SJCRH30 (cell line): ENCODE measurements around the gene TAF11L12. TPM values are rescaled to one million over a fixed set of nuclear protein-coding genes. Genes with fewer than 3 reads are reported as not detected.
"Not testable (repeated sequence)": the region's sequence is repeated elsewhere in the genome, so short reads cannot be mapped to it uniquely, and the experiment has no call there.

Experiments used
- DNase-seq, 2 experiments: peaks; one replicate each; pipeline ENCODE4 v3.0.0-alpha.2; 2015 to 2020
- H3K27ac ChIP-seq: fragments of 250-450 bp; sonication (Bioruptor Pico); 2 replicates; pipeline ENCODE4 v1.5.1; 2020; ENCODE audit warnings: mild to moderate bottlenecking, moderate library complexity
- H3K27me3 ChIP-seq: fragments of 250-450 bp; sonication (Bioruptor Pico); 2 replicates; pipeline ENCODE4 v1.5.1; 2020; ENCODE audit warnings: mild to moderate bottlenecking, moderate library complexity
- H3K36me3 ChIP-seq: fragments of 250-450 bp; sonication (Bioruptor Pico); 2 replicates; pipeline ENCODE4 v1.5.1; 2020; ENCODE audit warnings: mild to moderate bottlenecking, moderate library complexity
- H3K4me1 ChIP-seq: fragments of 250-450 bp; sonication (Bioruptor Pico); 2 replicates; pipeline ENCODE4 v1.5.1; 2020; ENCODE audit warnings: mild to moderate bottlenecking, moderate library complexity
- H3K4me3 ChIP-seq: fragments of 250-450 bp; sonication (Bioruptor Pico); 2 replicates; pipeline ENCODE4 v1.5.1; 2020; ENCODE audit warnings: mild to moderate bottlenecking, moderate library complexity
- H3K9me3 ChIP-seq: fragments of 250-450 bp; sonication (Bioruptor Pico); replicated peaks from 2 replicates; pipeline ENCODE4 v1.5.1; 2020; ENCODE audit warnings: mild to moderate bottlenecking, moderate library complexity
- total RNA-seq: library from RNA; depleted of rRNA; stranded (reverse); fragments of >200 nt; shearing (Covaris generic); gene quantifications from 2 replicates; pipeline ENCODE4 v1.2.3, GENCODE V29; 2014; rRNA removed

TAF11L12 gene
- total RNA-seq, 1 experiment from 2014 or later, result not detected

GRCh38 chr5:17655201-17655759, 45.1 kb downstream of the TAF11L12 start:
- not testable (repeated sequence) for H3K9me3 ChIP-seq, H3K4me3 ChIP-seq, H3K27me3 ChIP-seq, H3K4me1 ChIP-seq, DNase-seq, H3K27ac ChIP-seq, H3K36me3 ChIP-seq

DNA sequence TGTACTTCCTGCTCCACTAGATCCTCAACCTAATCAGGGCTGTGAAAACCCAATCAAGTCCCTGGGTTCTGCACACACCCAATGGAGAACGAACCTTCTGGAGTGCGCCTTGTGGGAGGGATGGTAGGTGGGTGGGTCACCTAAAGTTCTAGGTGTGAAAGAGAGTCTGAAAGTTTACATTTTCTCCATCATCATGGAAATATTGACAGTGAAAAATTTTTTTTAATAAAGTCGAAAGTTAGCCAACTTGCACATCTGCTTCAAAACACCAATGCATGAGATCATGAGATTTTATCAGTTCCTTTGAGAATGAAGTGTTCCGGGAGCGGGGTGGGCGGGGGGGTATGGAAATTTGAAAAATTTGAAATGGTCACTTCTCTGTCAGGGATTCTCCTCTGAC, 45.7 kb downstream of the TAF11L12 start:
- no peak overlapping the region for H3K4me3 ChIP-seq
- no peaks in the 10 kb centered on the region for H3K4me1 ChIP-seq
- no peaks in the 10 kb centered on the region for H3K9me3 ChIP-seq
- no peaks in the 10 kb centered on the region for H3K27me3 ChIP-seq
- no peaks in the 10 kb centered on the region for H3K36me3 ChIP-seq
- no peak overlapping the region for H3K27ac ChIP-seq
- DNase-seq, result no peak

Other genes starting within 250 kb of the TAF11L12 start
- not detected in 2 replicates for gene TAF11L2, start 112.2 kb upstream of the TAF11L12 start, total RNA-seq
- gene TAF11L3, start 92.0 kb upstream of the TAF11L12 start, total RNA-seq, result not detected in 2 replicates
- gene TAF11L4, start 88.6 kb upstream of the TAF11L12 start, total RNA-seq, result not detected in 2 replicates
- gene TAF11L5, start 85.2 kb upstream of the TAF11L12 start, total RNA-seq, result not detected in 2 replicates
- not detected in 2 replicates for gene TAF11L6, start 81.7 kb upstream of the TAF11L12 start, total RNA-seq
- not detected in 2 replicates for gene TAF11L7, start 24.6 kb upstream of the TAF11L12 start, total RNA-seq
- gene TAF11L8, start 19.4 kb upstream of the TAF11L12 start, total RNA-seq, result not detected in 2 replicates
- gene TAF11L9, start 16.0 kb upstream of the TAF11L12 start, total RNA-seq, result not detected in 2 replicates
- gene TAF11L10, start 12.6 kb upstream of the TAF11L12 start, total RNA-seq, result not detected in 2 replicates
- gene TAF11L11, start 6.2 kb upstream of the TAF11L12 start, total RNA-seq, result not detected in 2 replicates
- gene TAF11L13, start 21.7 kb downstream of the TAF11L12 start, total RNA-seq, result not detected in 2 replicates
- not detected in 2 replicates for gene TAF11L14, start 24.1 kb downstream of the TAF11L12 start, total RNA-seq